NK-92 (cell line): ENCODE measurements around the gene RIOX2.

Experiments
- DNase-seq: peaks from one replicate; lab custom pipeline; 2025; ENCODE audit not compliant: unreplicated experiment; lab: John Stamatoyannopoulos, UW

RIOX2 gene

GRCh38 chr3:97956051-97956450 is 16.2 kb downstream of the RIOX2 start:
- DNase-seq, result no peak

- DNase-seq, result no peak
These were observed 17.9 kb downstream of the RIOX2 start for GRCh38 chr3:97954228-97954827.

- no peak for DNase-seq
These were observed 19.4 kb downstream of the RIOX2 start for GRCh38 chr3:97952872-97953271.

GRCh38 chr3:97952280-97952679 is 20.0 kb downstream of the RIOX2 start:
- DNase-seq, result no peak

GRCh38 chr3:97950360-97950759 is 21.9 kb downstream of the RIOX2 start:
- no peak for DNase-seq

GRCh38 chr3:97949743-97950142 is 22.5 kb downstream of the RIOX2 start:
- no peak for DNase-seq

- DNase-seq, result no peak
These were observed 23.1 kb downstream of the RIOX2 start for GRCh38 chr3:97949110-97949485.

- no peak for DNase-seq
These were observed 23.7 kb downstream of the RIOX2 start for GRCh38 chr3:97948351-97949109.

GRCh38 chr3:97942801-97943546 is 29.3 kb downstream of the RIOX2 start:
- no peak for DNase-seq

- no peak for DNase-seq
These were observed 32.2 kb downstream of the RIOX2 start for GRCh38 chr3:97940034-97940433.

GRCh38 chr3:97939401-97939800 is 32.8 kb downstream of the RIOX2 start:
- DNase-seq, result no peak

- no peak for DNase-seq
These were observed 33.8 kb downstream of the RIOX2 start for GRCh38 chr3:97938444-97938843.

- no peak for DNase-seq
These were observed 35.0 kb downstream of the RIOX2 start for GRCh38 chr3:97937205-97937604.

GRCh38 chr3:97935842-97936241 is 36.4 kb downstream of the RIOX2 start:
- no peak for DNase-seq

GRCh38 chr3:97934980-97935695 is 37.1 kb downstream of the RIOX2 start:
- DNase-seq, result no peak

- DNase-seq, result no peak
These were observed 39.8 kb downstream of the RIOX2 start for GRCh38 chr3:97932387-97932801.

- DNase-seq, result no peak
These were observed 41.0 kb downstream of the RIOX2 start for GRCh38 chr3:97931218-97931617.

GRCh38 chr3:97930018-97930417 is 42.2 kb downstream of the RIOX2 start:
- DNase-seq, result no peak

GRCh38 chr3:97928986-97929385 is 43.2 kb downstream of the RIOX2 start:
- no peak for DNase-seq

- DNase-seq, result no peak
These were observed 44.5 kb downstream of the RIOX2 start for GRCh38 chr3:97927704-97928103.

- no peak for DNase-seq
These were observed 54.3 kb downstream of the RIOX2 start for GRCh38 chr3:97917813-97918536.
